HG02759 (cell line): Measurements from ENCODE around the gene IPO4.

ENCODE experiments used
- ATAC-seq: cut with Tn5 transposase; IDR thresholded peaks from one replicate; pipeline ENCODE4 v1.9.1; 2021; ENCODE audit warnings: mild to moderate bottlenecking, moderate library complexity; ENCODE audit not compliant: unreplicated experiment

Gene IPO4

GRCh38 chr14:24150993-24151392 lies 37.6 kb downstream of the IPO4 start:
- no peak for ATAC-seq

GRCh38 chr14:24150567-24150966 lies 38.0 kb downstream of the IPO4 start:
- no peak for ATAC-seq

DNA sequence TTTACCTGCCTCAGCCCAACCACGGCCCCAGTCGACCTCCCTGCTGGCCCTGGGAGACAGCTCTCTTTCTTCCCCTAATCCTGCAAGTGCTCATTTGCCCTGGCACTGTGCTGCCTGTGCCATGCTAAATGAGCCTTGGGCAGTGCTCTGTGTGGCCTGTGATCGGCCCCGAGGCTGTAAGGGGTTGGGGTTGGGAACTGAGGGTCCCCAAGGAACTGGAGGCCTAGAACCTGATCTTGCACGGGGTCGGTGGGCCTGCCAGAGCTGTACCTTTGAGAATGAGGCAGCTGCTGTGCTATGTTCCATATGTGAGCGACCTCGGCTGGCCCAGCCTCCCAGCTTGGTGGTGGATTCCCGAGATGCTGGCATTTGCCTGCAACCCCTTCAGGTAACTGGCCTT lies 38.6 kb downstream of the IPO4 start:
- ATAC-seq = no peak

- ATAC-seq = no peak
Measured at GRCh38 chr14:24149302-24149969, 39.2 kb downstream of the IPO4 start.

DNA sequence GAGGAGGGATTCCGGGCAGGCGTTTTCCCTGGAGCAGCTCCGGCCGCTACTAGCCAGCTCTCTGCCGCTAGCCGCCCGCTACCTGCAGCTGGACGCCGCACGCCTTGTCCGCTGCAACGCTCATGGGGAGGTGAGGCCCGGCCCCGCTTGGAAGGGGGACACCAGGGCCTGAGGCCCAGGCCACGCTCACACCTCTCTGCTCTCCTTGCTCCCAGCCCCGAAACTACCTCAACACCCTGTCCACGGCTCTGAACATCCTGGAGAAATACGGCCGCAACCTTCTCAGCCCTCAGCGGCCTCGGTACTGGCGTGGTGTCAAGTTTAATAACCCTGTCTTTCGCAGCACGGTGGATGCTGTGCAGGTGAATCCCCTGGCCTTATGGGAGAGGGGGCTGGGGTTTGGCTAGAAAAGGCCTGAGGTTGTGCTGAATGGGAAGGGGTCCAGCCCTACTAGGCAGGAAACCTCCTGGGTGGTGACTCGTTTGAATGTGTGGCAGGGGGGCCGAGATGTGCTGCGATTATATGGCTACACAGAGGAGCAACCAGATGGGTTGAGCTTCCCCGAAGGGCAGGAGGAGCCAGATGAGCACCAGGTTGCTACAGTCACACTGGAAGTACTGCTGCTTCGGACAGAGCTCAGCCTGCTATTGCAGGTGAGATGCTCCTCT lies 40.7 kb downstream of the IPO4 start:
- no peak for ATAC-seq

DNA sequence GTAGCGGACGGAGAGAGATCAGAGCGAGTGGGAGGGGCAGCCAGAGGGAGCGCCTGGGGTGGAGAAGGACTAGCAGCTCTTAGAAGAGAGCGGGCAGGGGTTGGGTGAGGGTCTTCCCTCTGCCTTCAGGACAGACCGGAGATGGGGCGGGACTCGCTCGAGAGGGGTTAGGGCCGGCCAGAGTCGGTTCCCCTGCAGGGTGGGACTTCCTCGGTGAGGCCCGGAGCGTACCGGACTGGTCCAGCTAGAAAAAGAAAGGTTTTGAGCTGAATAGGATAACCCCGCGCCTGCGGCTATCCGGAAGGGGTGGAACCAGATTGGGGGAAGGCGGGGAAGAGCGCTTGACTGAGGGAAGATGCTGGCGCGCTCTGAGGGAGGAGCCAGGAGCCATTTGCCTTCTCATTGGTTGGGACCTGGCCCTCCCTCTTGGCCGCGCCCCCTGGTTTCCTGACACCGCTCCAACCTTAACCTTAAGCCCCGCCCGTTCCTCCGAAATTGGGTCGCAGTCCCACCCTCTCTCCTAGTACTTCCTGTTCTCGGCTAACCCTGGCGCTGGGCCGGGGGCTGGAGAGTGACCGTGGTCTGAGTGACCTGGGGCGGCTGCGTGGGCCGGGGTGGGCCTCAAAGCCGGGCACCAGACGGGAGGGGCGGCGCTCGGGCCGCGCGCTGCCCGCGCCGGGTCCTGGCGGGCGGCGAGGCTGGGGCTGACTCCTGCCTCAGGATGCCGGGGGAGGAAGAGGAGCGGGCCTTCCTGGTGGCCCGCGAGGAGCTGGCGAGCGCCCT lies 41.4 kb downstream of the IPO4 start, which contains the start of gene RNF31:
Gene RNF31, plus strand, starts transcription at position 521 of the 783 bp plus-strand sequence. Its CDS starts 201 bp downstream, at position 722.
- peak; percentile 86 for ATAC-seq

- peak; percentile 58 for ATAC-seq
Measured at GRCh38 chr14:24146453-24146977, 42.1 kb downstream of the IPO4 start, which contains the start of gene PSME2. TSS of gene PSME2 (minus strand) at chr14:24146610. CDS start at chr14:24146581, 29 bp downstream.

GRCh38 chr14:24145690-24146452 lies 42.7 kb downstream of the IPO4 start:
- no peak for ATAC-seq

DNA sequence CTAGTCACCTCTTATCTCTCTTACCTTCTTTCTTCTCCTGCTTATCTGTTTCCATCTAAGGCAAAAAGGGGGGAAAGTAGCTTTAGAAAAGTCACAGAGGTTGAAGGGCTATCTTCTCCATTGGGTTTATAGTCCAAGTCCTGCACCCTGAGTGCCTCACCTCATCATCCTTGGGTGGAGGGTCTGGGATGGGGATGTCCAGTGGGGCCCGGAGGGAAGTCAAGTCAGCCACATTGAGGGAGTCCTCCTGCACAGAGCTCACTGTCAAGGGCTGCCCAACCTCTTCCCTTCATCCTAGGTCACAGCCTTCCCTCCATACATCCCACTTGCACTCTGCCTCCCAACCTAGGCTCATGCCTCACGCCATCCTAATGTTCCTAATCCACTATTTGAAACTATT lies 43.4 kb downstream of the IPO4 start:
- ATAC-seq = no peak

DNA sequence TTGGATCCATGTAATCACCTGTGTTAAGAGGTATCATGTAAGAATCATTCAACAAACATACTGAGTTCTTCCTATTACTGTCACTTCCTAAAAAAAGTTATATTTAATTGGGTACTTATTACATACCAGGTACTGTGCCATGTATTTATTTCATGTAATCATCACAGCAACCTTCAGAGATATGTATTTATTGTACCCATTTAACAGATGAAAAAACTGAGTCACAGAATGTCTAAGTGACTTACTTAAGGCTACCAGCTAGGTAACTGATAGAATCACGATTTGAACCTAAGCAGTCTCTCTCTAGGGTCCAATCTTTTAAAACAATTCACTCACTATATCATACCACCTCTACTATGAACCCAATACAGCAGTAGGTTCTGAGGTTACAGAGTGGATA lies 44.2 kb downstream of the IPO4 start:
- ATAC-seq = no peak

DNA sequence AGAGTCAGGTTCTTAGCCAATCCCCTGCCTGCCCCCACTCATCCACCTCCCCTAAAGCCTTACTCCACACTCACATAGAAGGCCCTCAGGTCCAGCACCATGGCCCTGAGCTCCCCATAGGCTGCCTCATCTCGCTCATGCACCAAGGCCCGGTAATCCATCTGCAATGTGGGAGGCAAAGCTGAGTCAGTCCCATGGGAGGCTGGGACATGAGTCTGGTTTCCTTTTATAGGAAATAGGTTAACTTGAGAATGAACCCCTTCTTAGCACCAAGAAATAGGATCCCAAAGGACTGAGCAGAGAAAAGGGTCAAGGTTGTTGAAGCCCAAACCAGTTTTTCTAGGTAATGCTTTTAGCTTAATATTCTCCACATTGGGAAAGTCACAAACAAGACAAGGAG lies 45.1 kb downstream of the IPO4 start:
- no peak for ATAC-seq

- peak; percentile 89 for ATAC-seq
Measured at GRCh38 chr14:24141097-24141880, 47.3 kb downstream of the IPO4 start, which contains the start of gene EMC9. TSS of gene EMC9 (minus strand) at chr14:24141591. CDS start at chr14:24141304, 287 bp downstream.

DNA sequence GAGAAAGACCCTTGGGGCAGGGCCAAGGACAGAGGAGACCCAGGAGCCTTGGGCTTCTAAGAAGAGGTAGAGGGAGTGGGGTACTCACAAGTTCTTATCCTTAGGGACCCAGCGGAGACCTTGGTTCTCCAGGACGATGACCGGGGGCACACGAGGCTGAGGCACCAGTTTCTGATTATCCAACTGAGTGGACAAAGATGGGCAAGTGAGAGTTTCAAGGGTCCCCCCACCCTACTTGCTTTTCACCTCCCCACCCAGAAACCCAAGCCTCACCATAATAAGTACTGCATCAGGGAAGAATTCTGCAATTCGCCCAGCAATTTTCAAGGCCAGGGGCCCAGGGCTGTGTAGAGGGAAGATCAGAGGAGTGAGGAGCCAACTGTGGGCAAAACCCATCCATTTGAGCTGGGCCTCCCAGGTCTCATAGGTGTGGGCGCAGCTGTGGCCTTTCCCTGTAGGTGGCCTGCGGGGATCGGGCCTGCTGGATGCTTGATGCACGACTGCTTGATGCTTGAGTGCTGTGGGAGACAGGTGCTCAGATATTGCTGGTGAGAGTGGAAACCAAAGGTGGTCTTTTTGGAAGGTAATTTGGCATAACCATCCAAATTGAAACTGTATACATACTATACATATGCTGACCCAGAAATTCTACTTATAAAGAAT lies 49.2 kb downstream of the IPO4 start:
- ATAC-seq = no peak

GRCh38 chr14:24138396-24139271 lies 50.0 kb downstream of the IPO4 start:
- no peak for ATAC-seq

GRCh38 chr14:24137529-24138395 lies 50.9 kb downstream of the IPO4 start:
- no peak for ATAC-seq

- no peak for ATAC-seq
Measured at GRCh38 chr14:24136684-24137528, 51.7 kb downstream of the IPO4 start.
